H1 (cell line): ENCODE results near the gene TMPRSS3. TPM values are rescaled to one million over a fixed set of nuclear protein-coding genes. Genes with fewer than 3 reads are reported as not detected.

ENCODE experiments used
- CTCF ChIA-PET: fragments of 300-600 bp; sonication (Branson Sonifier 250); formaldehyde crosslinking; loops from one replicate; lab custom pipeline; 2021; ENCODE audit not compliant: partially characterized antibody; lab: Charles Lee
- POLR2A ChIA-PET: fragments of 300-600 bp; sonication (Branson Sonifier 250); formaldehyde crosslinking; loops from one replicate; lab custom pipeline; 2021; ENCODE audit warnings: inconsistent platforms; ENCODE audit not compliant: partially characterized antibody; lab: Charles Lee
- DNase-seq, 2 experiments: peaks; one replicate each; pipeline versions ENCODE4 v3.0.0 to v3.0.0-alpha.2; 2010 to 2022; ENCODE audit warnings: low spot score in 2 of 2, low read depth in 1 of 2, mixed read lengths in 1 of 2
- FAIRE-seq: peaks from 2 replicates; lab custom pipeline; 2011; peaks lifted over from hg19 to GRCh38; lab: Jason Lieb, UNC
- H2AFZ ChIP-seq: 2 replicates; pipeline ENCODE4 v1.8.1; 2012; ENCODE audit warnings: low read length, inconsistent platforms
- H2AK5ac ChIP-seq: 2 replicates; pipeline ENCODE4 v1.6.1; 2013; ENCODE audit warnings: low read depth, low read length
- H2BK120ac ChIP-seq: replicated peaks from 2 replicates; pipeline ENCODE3; 2013; ENCODE audit warnings: low read depth, low read length, inconsistent platforms
- H2BK12ac ChIP-seq: 2 replicates; pipeline ENCODE4 v1.6.1; 2013; ENCODE audit warnings: low read depth, low read length
- H2BK15ac ChIP-seq: 2 replicates; pipeline ENCODE4 v1.6.1; 2013; ENCODE audit warnings: low read length
- H2BK20ac ChIP-seq: 2 replicates; pipeline ENCODE4 v1.6.1; 2013; ENCODE audit warnings: low read length
- H2BK5ac ChIP-seq: 2 replicates; pipeline ENCODE4 v1.6.1; 2013; ENCODE audit warnings: low read depth, low read length
- H3K14ac ChIP-seq: 2 replicates; pipeline ENCODE4 v1.6.1; 2013; ENCODE audit warnings: inconsistent platforms; ENCODE audit not compliant: insufficient read length
- H3K18ac ChIP-seq: 2 replicates; pipeline ENCODE4 v1.6.1; 2013; ENCODE audit warnings: low read length; ENCODE audit errors: extremely low read depth
- H3K23ac ChIP-seq: 2 replicates; pipeline ENCODE4 v1.6.1; 2013; ENCODE audit warnings: inconsistent platforms; ENCODE audit not compliant: insufficient read length
- H3K23me2 ChIP-seq: 2 replicates; pipeline ENCODE4 v1.6.1; 2013; ENCODE audit warnings: low read depth, low read length
- H3K27ac ChIP-seq: 2 replicates; pipeline ENCODE4 v1.6.1; 2011; ENCODE audit warnings: low read depth, low read length, inconsistent platforms
- H3K27me3 ChIP-seq, 4 experiments: replicated peaks in 1 of 4; 1 replicate in 1 of 4; 2 replicates in 3 of 4; pipeline versions ENCODE4 v1.6.1 to v1.8.1; 2011 to 2013; ENCODE audit warnings: low read length in 3 of 4, mild to moderate bottlenecking in 3 of 4, inconsistent platforms in 2 of 4, mixed read lengths in 2 of 4, moderate library complexity in 1 of 4; ENCODE audit not compliant: control insufficient read depth in 3 of 4, insufficient read depth in 3 of 4; ENCODE audit errors: extremely low read depth in 1 of 4
- H3K36me3 ChIP-seq, 4 experiments: 2 replicates each; pipeline versions ENCODE4 v1.6.1 to v1.8.1; 2011 to 2013; ENCODE audit warnings: mild to moderate bottlenecking in 4 of 4, low read length in 3 of 4, moderate library complexity in 2 of 4, control low read depth in 1 of 4, inconsistent platforms in 1 of 4; ENCODE audit not compliant: insufficient read depth in 4 of 4, control insufficient read depth in 2 of 4
- H3K4ac ChIP-seq: replicated peaks from 2 replicates; pipeline ENCODE3; 2013; ENCODE audit warnings: low read length, low read depth, mixed read lengths, inconsistent platforms; ENCODE audit not compliant: insufficient read length
- H3K4me1 ChIP-seq, 4 experiments: replicated peaks in 1 of 4; 1 replicate in 1 of 4; 2 replicates in 3 of 4; pipeline versions ENCODE4 v1.6.1 to v1.8.1; 2011 to 2013; ENCODE audit warnings: low read length in 3 of 4, inconsistent platforms in 2 of 4, mixed read lengths in 1 of 4; ENCODE audit not compliant: insufficient read depth in 4 of 4, control insufficient read depth in 3 of 4
- H3K4me2 ChIP-seq, 2 experiments: 2 replicates each; pipeline versions ENCODE4 v1.6.1 to v1.8.1; 2011 to 2013; ENCODE audit warnings: low read depth in 2 of 2, low read length in 2 of 2, control low read depth in 1 of 2, inconsistent platforms in 1 of 2, mild to moderate bottlenecking in 1 of 2; ENCODE audit not compliant: insufficient read depth in 1 of 2
- H3K4me3 ChIP-seq, 4 experiments: fragments of 200-600, 300-600 bp in 1 of 4; sonication (generic), shearing (Covaris generic), sonication (Bioruptor Twin) in 1 of 4; 2 replicates each; pipeline versions ENCODE4 v1.5.1 to v1.8.1; 2011 to 2016; ENCODE audit warnings: low read length in 4 of 4, low read depth in 3 of 4, control low read depth in 2 of 4, inconsistent platforms in 2 of 4, mild to moderate bottlenecking in 2 of 4, mixed read lengths in 1 of 4, moderate library complexity in 1 of 4; ENCODE audit not compliant: insufficient read depth in 2 of 4; ENCODE audit errors: extremely low read depth in 1 of 4
- H3K56ac ChIP-seq: replicated peaks from 2 replicates; pipeline ENCODE3; 2013; ENCODE audit warnings: low read depth, mild to moderate bottlenecking, mixed read lengths, low read length, inconsistent platforms; ENCODE audit not compliant: insufficient read length
- H3K79me1 ChIP-seq: 2 replicates; pipeline ENCODE4 v1.6.1; 2013; ENCODE audit warnings: low read depth, low read length, control low read depth
- H3K79me2 ChIP-seq, 2 experiments: 2 replicates each; pipeline versions ENCODE4 v1.6.1 to v1.8.1; 2012 to 2013; ENCODE audit warnings: low read length in 2 of 2, mild to moderate bottlenecking in 2 of 2, inconsistent platforms in 1 of 2; ENCODE audit not compliant: insufficient read depth in 2 of 2, control insufficient read depth in 1 of 2
- H3K9ac ChIP-seq, 4 experiments: replicated peaks in 1 of 4; 1 replicate in 1 of 4; 2 replicates in 3 of 4; pipeline versions ENCODE4 v1.6.1 to v1.8.1; 2011 to 2013; ENCODE audit warnings: low read depth in 3 of 4, low read length in 3 of 4, control low read depth in 2 of 4, mild to moderate bottlenecking in 2 of 4, moderate library complexity in 2 of 4, inconsistent platforms in 1 of 4; ENCODE audit errors: extremely low read depth in 1 of 4
- H3K9me3 ChIP-seq, 2 experiments: 2 replicates each; pipeline versions ENCODE4 v1.6.1 to v1.8.1; 2012 to 2013; ENCODE audit warnings: mild to moderate bottlenecking in 2 of 2, moderate library complexity in 2 of 2, control low read depth in 1 of 2, inconsistent platforms in 1 of 2, low read depth in 1 of 2, low read length in 1 of 2, mixed read lengths in 1 of 2; ENCODE audit not compliant: insufficient read depth in 2 of 2
- H4K20me1 ChIP-seq, 2 experiments: replicated peaks in 1 of 2; 2 replicates each; pipeline versions ENCODE3 to v1.8.1; 2011 to 2013; ENCODE audit warnings: inconsistent platforms in 2 of 2, low read length in 2 of 2, mild to moderate bottlenecking in 1 of 2; ENCODE audit not compliant: insufficient read depth in 2 of 2, control insufficient read depth in 1 of 2
- H4K5ac ChIP-seq: 2 replicates; pipeline ENCODE4 v1.6.1; 2013; ENCODE audit warnings: low read length, low read depth, mixed read lengths, inconsistent platforms; ENCODE audit not compliant: insufficient read length
- H4K8ac ChIP-seq: 2 replicates; pipeline ENCODE4 v1.8.0; 2013; ENCODE audit warnings: mild to moderate bottlenecking, moderate library complexity, low read length, inconsistent platforms; ENCODE audit not compliant: insufficient read depth; ENCODE audit errors: extremely low read depth
- H4K91ac ChIP-seq: replicated peaks from 2 replicates; pipeline ENCODE3; 2013; ENCODE audit warnings: low read length, mixed read lengths, inconsistent platforms; ENCODE audit not compliant: insufficient read length
- ASH2L ChIP-seq: fragments of 200-600, 300-600 bp; sonication (generic); IDR thresholded peaks from one replicate; pipeline ENCODE4 v1.7.1; 2017; ENCODE audit warnings: low read length
- ATF2 ChIP-seq: IDR thresholded peaks from 2 replicates; pipeline ENCODE4 v1.6.1; 2012; ENCODE audit warnings: low read length, inconsistent platforms
- ATF3 ChIP-seq: IDR thresholded peaks from 2 replicates; pipeline ENCODE4 v1.6.1; 2011; ENCODE audit warnings: low read depth, mild to moderate bottlenecking, low read length; ENCODE audit not compliant: insufficient read depth
- CHD1 ChIP-seq: IDR thresholded peaks from 2 replicates; pipeline ENCODE4 v1.6.1; 2012; ENCODE audit warnings: low read depth, low read length, improper control_type of control experiment
- CTBP2 ChIP-seq: IDR thresholded peaks from 2 replicates; pipeline ENCODE4 v1.7.0; 2011; ENCODE audit warnings: borderline replicate concordance, mild to moderate bottlenecking, moderate library complexity, mixed read lengths, low read length; ENCODE audit not compliant: insufficient read depth, insufficient read length
- CTCF ChIP-seq, 3 experiments: IDR thresholded peaks; 1 replicate in 2 of 3; 2 replicates in 1 of 3; pipeline versions ENCODE4 v1.5.1 to v1.6.1; 2011; ENCODE audit warnings: low read length in 3 of 3, mild to moderate bottlenecking in 3 of 3, inconsistent platforms in 2 of 3, low read depth in 1 of 3, moderate library complexity in 1 of 3; ENCODE audit not compliant: insufficient read depth in 1 of 3; ENCODE audit errors: control extremely low read depth in 1 of 3
- GABPA ChIP-seq: IDR thresholded peaks from 2 replicates; pipeline ENCODE4 v1.6.1; 2011; ENCODE audit warnings: mild to moderate bottlenecking, low read length, moderate library complexity, borderline replicate concordance; ENCODE audit not compliant: insufficient read depth
- SP4 ChIP-seq: IDR thresholded peaks from 2 replicates; pipeline ENCODE4 v1.6.1; 2012; ENCODE audit warnings: low read length, inconsistent platforms
- WGBS, 2 experiments: shearing (Covaris generic) in 1 of 2; methylation state at CpG; one replicate each; pipeline versions ENCODE4 v1.1.6 to v1.1.7; 2013 to 2015; ENCODE audit warnings: low lambda C conversion rate in 2 of 2, mixed read lengths in 2 of 2, inconsistent platforms in 1 of 2, low coverage in 1 of 2, missing lambda C conversion rate in 1 of 2; ENCODE audit not compliant: insufficient replicate concordance in 2 of 2, insufficient coverage in 1 of 2, insufficient read length in 1 of 2; ENCODE audit errors: extremely low coverage in 1 of 2, missing lambda C conversion rate in 1 of 2; 5-methylcytosine and 5-hydroxymethylcytosine counted together
- polyA plus RNA-seq, 7 experiments: library from polyadenylated mRNA; depleted of rRNA in 3 of 7; stranded (reverse) in 5 of 7; unstranded in 2 of 7; fragments of >200 nt in 5 of 7; fragments of 200-250 nt in 2 of 7; gene quantifications; 1 replicate in 5 of 7; 2 replicates in 1 of 7; 4 replicates in 1 of 7; pipeline versions ENCODE4 v1.2.1 to v1.2.3, GENCODE V29; 2011 to 2013; ENCODE audit warnings: missing spikeins in 2 of 7, mixed read lengths in 2 of 7
- total RNA-seq: library from RNA; stranded (reverse); fragmentation: NEBNext Ultra II Directional; extraction: Animal tissue kit (Norgen Biotek cat#: 25700); gene quantifications from 2 replicates; pipeline ENCODE4 v1.2.1, GENCODE V29; 2021

Gene TMPRSS3
- total and polyA plus RNA-seq, 2 of the 8 experiments (the other 6 are each of a cell fraction or from before 2014, with no cell fraction given), result 0.38 TPM; not detected in 1

- no peak overlapping the region for H3K27ac ChIP-seq
- H3K4me3 ChIP-seq, result no peak overlapping the region
- no peaks in the 10 kb centered on the region for H3K79me1 ChIP-seq
- H3K18ac ChIP-seq, result no peak overlapping the region
- H3K4me2 ChIP-seq, result no peak overlapping the region
- no peak overlapping the region for H2AK5ac ChIP-seq
- H2BK120ac ChIP-seq, result no peak overlapping the region
- H3K23me2 ChIP-seq, result no peaks in the 10 kb centered on the region
- no peak overlapping the region for H2BK12ac ChIP-seq
- no peak overlapping the region for H2BK15ac ChIP-seq
- H4K8ac ChIP-seq, result no peak overlapping the region
- H4K5ac ChIP-seq, result no peak overlapping the region
- no peak overlapping the region; the same call in 1 of the 2 replicates for H2BK20ac ChIP-seq
- H3K27me3 ChIP-seq, result 0 out of 7 replicates have a peak, but pooled peaks cover 0 to 2% (median 0%) of the 10 kb centered on the region in 4 experiments
- CTCF ChIA-PET, result interaction anchor here (1.0 to 1.9 kb wide), 4 partner anchors 10 to 53 kb away, joined by 3 to 7 read pairs (median 4); partner anchors contain the start of gene UBASH3A
- H4K20me1 ChIP-seq, result no peaks in the 10 kb centered on the region
- no peak overlapping the region for H2AFZ ChIP-seq
- no peak overlapping the region for H2BK5ac ChIP-seq
- no peak overlapping the region for H3K4ac ChIP-seq
- DNase-seq, result no peak
- WGBS, 2 experiments, result 95% methylated on average over 5 of the region's 5 CpGs; no CpG with 5 or more reads in 1 of the 2 experiments
- H3K9me3 ChIP-seq, result peaks cover 0 to 4% of the 10 kb centered on the region in 2 experiments; a peak in 1 of 4 replicates
- H3K4me1 ChIP-seq, result peaks cover 0 to 12% (median 9%) of the 10 kb centered on the region in 4 experiments; a peak in 3 of 7 replicates
- no peak overlapping the region for H3K56ac ChIP-seq
- POLR2A ChIA-PET, result no interaction called here
- H3K79me2 ChIP-seq, result no peaks in the 10 kb centered on the region
- no peak for FAIRE-seq
- no peaks in the 10 kb centered on the region for H3K36me3 ChIP-seq
- H3K23ac ChIP-seq, result no peak overlapping the region
- H3K9ac ChIP-seq, result no peak overlapping the region
- H3K14ac ChIP-seq, result no peak overlapping the region
- no peak overlapping the region for H4K91ac ChIP-seq
- TF ChIP-seq CHD1, result no peak
- no peak for TF ChIP-seq CTCF (IDR thresholded peaks at IDR 0.05; ENCODE audit: control extremely low read depth in 1 of 3, insufficient read depth in 1 of 3, low read depth in 1 of 3, low read length in 3 of 3)
- no peak for TF ChIP-seq CTBP2
- TF ChIP-seq ATF2, result no peak
- TF ChIP-seq GABPA, result no peak
- no peak for TF ChIP-seq ASH2L
- no peak for TF ChIP-seq ATF3
- TF ChIP-seq SP4, result no peak
Observed at GRCh38 chr21:42391297-42391696, 4.6 kb downstream of the TMPRSS3 start.
